Smooth muscle cell (in vitro differentiated cells): Measurements from ENCODE around the gene GRHL1. TPM values are rescaled to one million over a fixed set of nuclear protein-coding genes. Genes with fewer than 3 reads are reported as not detected.

Source experiments
- DNase-seq: peaks from one replicate; lab custom pipeline; 2025; ENCODE audit not compliant: unreplicated experiment; lab: John Stamatoyannopoulos, UW
- H2AFZ ChIP-seq: fragments of 200-600 bp; sonication (generic); 2 replicates; pipeline ENCODE4 v1.6.0; 2016; ENCODE audit warnings: antibody characterized with exemption, low read depth, mild to moderate bottlenecking
- H3F3A ChIP-seq: fragments of 200-600 bp; sonication (generic); 2 replicates; pipeline ENCODE4 v1.6.0; 2017; ENCODE audit warnings: antibody characterized with exemption, low read depth
- H3K27ac ChIP-seq: fragments of 200-600 bp; sonication (generic); 2 replicates; pipeline ENCODE4 v1.5.1; 2016; ENCODE audit warnings: low read depth, mild to moderate bottlenecking
- H3K27me3 ChIP-seq: fragments of 200-600 bp; sonication (generic); 2 replicates; pipeline ENCODE4 v1.6.1; 2016; ENCODE audit warnings: low read depth, mild to moderate bottlenecking
- H3K36me3 ChIP-seq: fragments of 200-600 bp; sonication (generic); 2 replicates; pipeline ENCODE4 v1.5.1; 2016; ENCODE audit warnings: low read depth
- H3K4me1 ChIP-seq: fragments of 200-600 bp; sonication (generic); 2 replicates; pipeline ENCODE4 v1.5.1; 2016; ENCODE audit warnings: low read depth
- H3K4me2 ChIP-seq: fragments of 200-600 bp; sonication (generic); 2 replicates; pipeline ENCODE4 v1.6.0; 2016; ENCODE audit warnings: mild to moderate bottlenecking
- H3K4me3 ChIP-seq: fragments of 200-600 bp; sonication (generic); 2 replicates; pipeline ENCODE4 v1.5.1; 2016; ENCODE audit warnings: mild to moderate bottlenecking
- H3K79me2 ChIP-seq: fragments of 200-600 bp; sonication (generic); 2 replicates; pipeline ENCODE4 v1.6.0; 2016; ENCODE audit warnings: low read depth, mild to moderate bottlenecking
- H3K9ac ChIP-seq: fragments of 200-600 bp; sonication (generic); 2 replicates; pipeline ENCODE4 v1.6.0; 2016; ENCODE audit warnings: low read depth
- H3K9me3 ChIP-seq: fragments of 200-600 bp; sonication (generic); replicated peaks from 2 replicates; pipeline ENCODE4 v1.5.1; 2016; ENCODE audit warnings: low read depth
- H4K20me1 ChIP-seq: fragments of 200-600 bp; sonication (generic); 2 replicates; pipeline ENCODE4 v1.6.0; 2016; ENCODE audit warnings: low read depth
- CTCF ChIP-seq: fragments of 200-600 bp; sonication (generic); IDR thresholded peaks from 2 replicates; pipeline ENCODE4 v1.5.1; 2017; ENCODE audit warnings: borderline replicate concordance, mild to moderate bottlenecking, antibody characterized with exemption; ENCODE audit not compliant: insufficient read depth, poor library complexity, severe bottlenecking
- WGBS: methylation state at CpG from one replicate; pipeline ENCODE4 v1.1.7; 2016; ENCODE audit warnings: low lambda C conversion rate; 5-methylcytosine and 5-hydroxymethylcytosine counted together
- polyA plus RNA-seq: library from polyadenylated mRNA; unstranded; fragments of >200 nt; fragmentation: Nextera tagmentation; extraction: Ambion mirVana; gene quantifications from 2 replicates; pipeline ENCODE4 v1.2.1, GENCODE V29; 2016
- total RNA-seq: library from RNA; depleted of rRNA; stranded (reverse); fragments of >200 nt; gene quantifications from 2 replicates; pipeline ENCODE4 v1.2.3, GENCODE V29; 2014

Gene GRHL1
- total and polyA plus RNA-seq, 2 experiments from 2014 or later, result 2.0 to 26.8 TPM

- Histone ChIP-seq H3K9ac (peak overlapping the region; percentile 21), H3K79me2 (no peaks in the 10 kb centered on the region), H3F3A (peaks cover 23% of the 10 kb centered on the region), H3K4me1 (peaks cover 40% of the 10 kb centered on the region), H3K4me2 (peak overlapping the region; percentile 40), H3K4me3 (no peak overlapping the region), H2AFZ (no peak overlapping the region), H4K20me1 (no peaks in the 10 kb centered on the region), H3K9me3 (no peaks in the 10 kb centered on the region), H3K27ac (peak overlapping the region; percentile 75), H3K36me3 (no peaks in the 10 kb centered on the region), H3K27me3 (no peaks in the 10 kb centered on the region)
- no peak for DNase-seq
- WGBS, result 45% methylated on average over 13 of the region's 13 CpGs
- TF ChIP-seq CTCF, result no peak
Observed at GRCh38 chr2:9972621-9973479, 21.4 kb downstream of the GRHL1 start.

- TF ChIP-seq CTCF, result no peak
- H3K4me3 ChIP-seq, result no peak overlapping the region
Observed at GRCh38 chr2:9973690-9974089, 22.2 kb downstream of the GRHL1 start.

GRCh38 chr2:9974343-9974742 is 22.9 kb downstream of the GRHL1 start:
- no peak overlapping the region for H3K4me3 ChIP-seq
- TF ChIP-seq CTCF, result no peak
- WGBS, result 54% methylated on average over 4 of the region's 4 CpGs
- no peaks in the 10 kb centered on the region for H3K79me2 ChIP-seq
- H3K4me1 ChIP-seq, result peaks cover 35% of the 10 kb centered on the region
- DNase-seq, result no peak
- H3K4me2 ChIP-seq, result peak overlapping the region; percentile 16
- H3K9me3 ChIP-seq, result no peaks in the 10 kb centered on the region
- H3K9ac ChIP-seq, result no peak overlapping the region
- H3K27me3 ChIP-seq, result no peaks in the 10 kb centered on the region
- peaks cover 23% of the 10 kb centered on the region for H3F3A ChIP-seq
- H3K36me3 ChIP-seq, result no peaks in the 10 kb centered on the region
- H3K27ac ChIP-seq, result peak overlapping the region; percentile 75
- H4K20me1 ChIP-seq, result no peaks in the 10 kb centered on the region
- H2AFZ ChIP-seq, result no peak overlapping the region

More at GRCh38 chr2:9973690-9974089, 22.2 kb downstream of the GRHL1 start:
- Histone ChIP-seq H3K4me2 (peak overlapping the region; percentile 40), H3K27ac (peak overlapping the region; percentile 75), H2AFZ (no peak overlapping the region), H3K79me2 (no peaks in the 10 kb centered on the region), H3F3A (peaks cover 23% of the 10 kb centered on the region), H3K27me3 (no peaks in the 10 kb centered on the region), H3K9ac (no peak overlapping the region), H3K9me3 (no peaks in the 10 kb centered on the region), H3K4me1 (peaks cover 35% of the 10 kb centered on the region), H3K36me3 (no peaks in the 10 kb centered on the region), H4K20me1 (no peaks in the 10 kb centered on the region)
- DNase-seq, result no peak
- WGBS, result 82% methylated on average over 6 of the region's 6 CpGs

- peaks cover 32% of the 10 kb centered on the region for H3K4me1 ChIP-seq
- H4K20me1 ChIP-seq, result no peaks in the 10 kb centered on the region
- H3K4me3 ChIP-seq, result no peak overlapping the region
- no peaks in the 10 kb centered on the region for H3K9me3 ChIP-seq
- no peak for TF ChIP-seq CTCF
- DNase-seq, result no peak
- H3K27ac ChIP-seq, result peak overlapping the region; percentile 21
- peaks cover 23% of the 10 kb centered on the region for H3F3A ChIP-seq
- no peaks in the 10 kb centered on the region for H3K27me3 ChIP-seq
- no peaks in the 10 kb centered on the region for H3K79me2 ChIP-seq
- no peaks in the 10 kb centered on the region for H3K36me3 ChIP-seq
- H2AFZ ChIP-seq, result no peak overlapping the region
- 70% methylated on average over 10 of the region's 10 CpGs for WGBS
- no peak overlapping the region for H3K9ac ChIP-seq
- no peak overlapping the region for H3K4me2 ChIP-seq
Observed at GRCh38 chr2:9975328-9975727, 23.8 kb downstream of the GRHL1 start.
